ENCODE measurements around the gene ATM.

DNA sequence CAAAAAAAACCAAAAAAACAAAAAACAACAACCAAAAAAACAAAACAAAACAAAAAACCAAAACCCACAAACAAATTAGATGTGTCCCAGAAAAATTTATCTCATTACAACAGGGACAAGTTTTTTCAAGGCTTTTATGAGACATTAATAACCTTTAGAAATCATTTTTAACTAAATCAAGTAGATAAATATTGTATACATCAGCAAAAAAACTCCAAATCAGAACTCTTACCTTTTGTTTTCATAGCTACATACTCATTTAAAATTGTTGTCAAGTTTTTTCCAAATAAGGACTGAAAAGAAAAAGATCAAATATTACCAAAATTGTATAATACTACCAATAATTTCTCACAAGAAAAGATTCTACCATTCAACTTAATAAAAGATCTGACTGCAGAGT lies 29.1 kb upstream of the ATM start:
- TF ChIP-seq CTCF (tag by site-specific recombination; IDR thresholded peaks at IDR 0.05), result no peak
- no peak for TF ChIP-seq ZEB2 (tag by site-specific recombination; IDR thresholded peaks at IDR 0.05)
- TF ChIP-seq ZNF274 (IDR thresholded peaks at IDR 0.05; ENCODE audit: low read length), result no peak
- no peak for TF ChIP-seq ZNF274 (tag by site-specific recombination; IDR thresholded peaks at IDR 0.05; ENCODE audit: borderline replicate concordance)
